Muscle layer of duodenum (tissue), 2 donors: ENCODE data around the gene CFAP410.

Experiments
- H3K27ac ChIP-seq: one replicate; pipeline ENCODE4 v1.7.0; 2013; ENCODE audit warnings: mild to moderate bottlenecking, low read length
- H3K27me3 ChIP-seq: one replicate; pipeline ENCODE4 v1.7.0; 2013; ENCODE audit warnings: low read depth, mild to moderate bottlenecking, control low read depth, low read length
- H3K36me3 ChIP-seq, 2 donors: one replicate each; pipeline ENCODE4 v1.7.0; 2013; ENCODE audit warnings: low read length in 2 of 2, control low read depth in 1 of 2, mild to moderate bottlenecking in 1 of 2; ENCODE audit not compliant: insufficient read depth in 2 of 2, control insufficient read depth in 1 of 2
- H3K4me1 ChIP-seq, 2 donors: one replicate each; pipeline ENCODE4 v1.7.0; 2013; ENCODE audit warnings: low read length in 2 of 2, mild to moderate bottlenecking in 2 of 2, control low read depth in 1 of 2, moderate library complexity in 1 of 2; ENCODE audit not compliant: insufficient read depth in 2 of 2, control insufficient read depth in 1 of 2
- H3K4me3 ChIP-seq, 2 donors: one replicate each; pipeline ENCODE4 v1.7.0; 2013; ENCODE audit warnings: low read length in 2 of 2, low read depth in 1 of 2, mild to moderate bottlenecking in 1 of 2
- H3K9me3 ChIP-seq, 2 donors: one replicate each; pipeline ENCODE4 v1.7.0; 2013; ENCODE audit warnings: low read length in 2 of 2, control low read depth in 1 of 2, mild to moderate bottlenecking in 1 of 2; ENCODE audit not compliant: control insufficient read depth in 1 of 2
- donor health status: healthy.

Gene CFAP410

DNA sequence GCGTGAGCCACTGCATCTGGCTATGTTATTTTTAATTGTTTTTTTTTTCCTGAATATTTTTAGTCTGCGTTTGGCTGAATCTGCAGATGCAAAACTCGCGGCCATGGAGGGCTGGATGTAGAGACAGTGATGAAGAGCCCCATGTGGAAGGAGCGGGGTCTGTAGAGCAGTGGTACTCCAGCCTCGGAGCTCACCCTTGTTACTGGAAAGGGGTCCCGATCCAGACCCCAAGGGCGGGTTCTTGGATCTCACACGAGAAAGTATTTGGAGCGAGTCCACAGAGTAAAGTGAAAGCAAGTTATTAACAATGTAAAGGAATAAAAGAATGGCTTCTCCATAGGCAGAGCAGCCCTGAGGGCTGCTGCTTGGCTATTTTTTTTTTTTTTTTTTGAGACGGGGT lies 17.0 kb upstream of the CFAP410 start:
- H3K36me3 ChIP-seq = no peaks in the 10 kb centered on the region
- no peaks in the 10 kb centered on the region for H3K27me3 ChIP-seq
- H3K4me3 ChIP-seq = no peak overlapping the region
- H3K4me1 ChIP-seq = peaks cover 0 to 9% of the 10 kb centered on the region in 2 donors
- no peaks in the 10 kb centered on the region for H3K9me3 ChIP-seq
- no peak overlapping the region for H3K27ac ChIP-seq

DNA sequence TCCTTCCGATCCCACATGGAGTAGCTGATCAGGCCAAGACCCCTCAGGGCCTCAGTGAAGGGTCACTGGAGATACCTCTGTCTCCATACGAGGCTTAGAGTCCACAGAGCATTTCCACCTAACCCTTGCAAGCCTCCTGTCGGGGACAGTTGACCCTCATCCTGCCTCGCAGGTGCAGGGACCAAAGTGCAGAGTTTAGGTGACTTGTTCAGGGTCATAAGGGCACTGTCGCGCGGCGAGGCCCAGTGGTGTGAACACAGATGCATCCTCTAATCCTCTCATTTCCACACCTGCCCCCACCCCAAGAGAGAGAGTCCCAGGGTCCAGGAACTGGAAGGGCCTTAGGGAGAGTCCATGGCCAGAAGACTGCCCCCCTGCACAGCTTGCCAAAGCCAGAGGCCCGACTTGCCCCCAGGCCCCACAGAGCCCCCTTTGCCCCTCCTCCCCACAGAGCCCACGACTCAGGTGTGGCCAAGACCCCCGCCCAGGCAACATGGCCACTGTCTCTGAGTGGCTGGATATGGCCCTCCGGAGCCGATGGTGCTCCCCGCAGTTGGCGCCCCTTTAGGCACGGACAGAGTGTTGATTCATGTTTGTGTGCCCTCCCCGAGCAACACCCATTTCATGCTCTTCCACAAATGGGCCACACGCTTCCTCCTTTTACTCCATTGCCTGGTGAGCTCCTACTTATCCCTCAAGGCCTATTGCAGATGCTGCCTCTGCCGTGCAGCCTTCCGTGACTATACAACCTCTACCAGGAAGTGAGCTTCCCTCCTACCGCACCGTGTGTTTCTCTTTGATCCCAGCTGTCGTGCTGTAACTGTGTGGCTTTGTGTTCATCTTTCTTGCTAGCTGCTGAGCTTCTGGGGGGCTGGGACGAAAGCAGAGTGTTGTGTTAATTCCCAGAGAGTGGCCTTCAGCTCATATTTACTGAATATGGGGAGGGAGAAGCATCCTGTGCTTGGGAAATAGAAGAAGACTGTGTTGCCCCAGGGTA lies 15.9 kb upstream of the CFAP410 start:
- Histone ChIP-seq H3K4me1 (peaks cover 0 to 13% of the 10 kb centered on the region in 2 donors), H3K27me3 (no peaks in the 10 kb centered on the region), H3K27ac (no peak overlapping the region), H3K4me3 (peak overlapping the region; percentile 33 to 38), H3K9me3 (no peaks in the 10 kb centered on the region), H3K36me3 (no peaks in the 10 kb centered on the region)

DNA sequence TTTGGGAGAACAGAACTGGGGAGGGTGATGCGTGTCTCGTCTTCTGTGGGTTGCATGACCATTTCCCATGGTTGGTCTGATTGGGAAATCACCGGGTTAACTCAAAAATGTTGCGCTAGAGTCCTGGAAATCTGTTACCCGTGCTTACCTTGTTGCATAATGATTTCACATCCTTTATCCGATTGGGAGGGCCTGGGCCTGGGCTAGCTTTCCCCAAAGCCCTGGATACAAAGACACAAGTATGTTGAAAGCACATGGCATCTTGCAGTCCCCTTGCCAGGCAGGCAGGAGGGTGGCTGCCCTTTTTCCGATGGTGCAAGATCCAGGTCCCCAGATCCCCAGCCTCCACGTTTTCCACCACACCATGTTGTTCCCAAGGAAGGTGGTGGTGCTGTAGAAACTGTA lies 14.8 kb upstream of the CFAP410 start:
- H3K36me3 ChIP-seq = no peaks in the 10 kb centered on the region
- H3K27me3 ChIP-seq = no peaks in the 10 kb centered on the region
- peak overlapping the region; percentile 33 to 38 for H3K4me3 ChIP-seq
- no peaks in the 10 kb centered on the region for H3K9me3 ChIP-seq
- peak overlapping the region; percentile 8 for H3K27ac ChIP-seq
- peaks cover 0 to 13% of the 10 kb centered on the region in 2 donors for H3K4me1 ChIP-seq

DNA sequence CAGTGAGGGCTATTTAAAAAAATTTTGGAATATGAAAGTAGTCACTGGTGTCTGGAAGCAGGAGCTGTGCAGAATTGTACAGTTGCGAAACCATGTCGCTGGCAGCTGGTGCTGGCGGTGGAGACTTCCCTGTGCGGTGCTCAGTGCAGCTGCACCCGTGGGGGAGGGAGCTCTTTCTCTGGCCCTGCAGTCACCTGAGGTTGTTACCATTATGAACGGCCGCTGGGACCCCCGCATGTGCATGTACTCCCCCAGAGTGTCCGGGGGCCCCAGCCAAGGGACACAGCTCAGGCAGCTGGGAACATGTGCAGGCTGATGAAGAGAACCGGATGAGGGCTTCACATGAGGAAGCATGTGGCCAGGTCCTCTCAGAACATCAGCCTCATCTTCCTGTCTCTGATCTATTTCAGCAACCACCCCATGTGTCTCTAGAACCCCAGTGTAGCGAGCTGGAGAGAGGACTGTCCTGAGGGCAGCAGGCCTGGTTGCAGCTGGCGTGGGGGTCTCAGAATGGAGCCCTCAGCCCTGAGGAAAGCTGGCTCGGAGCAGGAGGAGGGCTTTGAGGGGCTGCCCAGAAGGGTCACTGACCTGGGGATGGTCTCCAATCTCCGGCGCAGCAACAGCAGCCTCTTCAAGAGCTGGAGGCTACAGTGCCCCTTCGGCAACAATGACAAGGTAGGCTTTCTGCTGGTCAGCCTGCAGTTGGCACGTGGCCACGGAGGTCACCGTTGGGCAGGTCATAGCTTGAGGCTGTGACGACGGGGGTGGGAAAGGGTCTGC lies 14.2 kb upstream of the CFAP410 start, which contains the start of gene TRPM2:
Gene TRPM2, plus strand, starts transcription at position 431 of the 780 bp plus-strand sequence. Its CDS starts 80 bp downstream, at position 511.
- Histone ChIP-seq H3K9me3 (no peaks in the 10 kb centered on the region), H3K4me3 (peak within 1 kb of the TSS; percentile 33 to 38), H3K27me3 (no peaks in the 10 kb centered on the region), H3K36me3 (no peaks in the 10 kb centered on the region), H3K4me1 (peaks cover 0 to 13% of the 10 kb centered on the region in 2 donors), H3K27ac (peak within 1 kb of the TSS; percentile 8)

DNA sequence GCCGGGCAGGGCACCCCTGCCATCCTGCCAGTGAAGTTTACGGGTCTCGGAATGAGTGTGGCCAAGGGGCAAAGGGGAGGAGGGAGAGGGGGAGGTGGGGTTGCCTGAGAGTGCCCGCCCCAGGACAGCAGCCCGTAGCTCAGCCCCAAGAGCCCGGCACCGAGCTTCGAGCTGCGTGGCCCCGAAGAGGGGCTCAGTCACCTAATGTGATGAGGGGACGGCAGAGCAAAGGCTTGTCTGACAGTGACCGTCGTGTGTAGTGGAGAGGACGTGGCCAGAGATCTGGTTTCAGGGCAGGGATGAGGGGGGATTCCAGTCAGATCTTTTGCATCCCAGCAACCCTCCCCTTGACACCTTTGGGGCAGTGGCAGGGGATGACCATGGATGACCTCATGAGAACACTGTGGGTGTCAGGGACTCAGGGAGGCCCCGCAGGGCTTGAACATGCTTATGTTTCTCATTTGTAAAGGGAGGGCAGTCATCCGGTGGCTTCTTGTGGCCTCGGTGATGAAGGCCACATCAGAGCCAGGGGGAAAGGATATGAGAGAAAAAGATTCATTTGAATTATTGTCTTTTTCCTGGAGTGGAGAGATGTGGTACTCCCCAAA lies 13.2 kb upstream of the CFAP410 start:
- H3K27me3 ChIP-seq = no peaks in the 10 kb centered on the region
- no peaks in the 10 kb centered on the region for H3K9me3 ChIP-seq
- H3K4me1 ChIP-seq = peaks cover 0 to 13% of the 10 kb centered on the region in 2 donors
- no peak overlapping the region for H3K4me3 ChIP-seq
- H3K27ac ChIP-seq = no peak overlapping the region
- H3K36me3 ChIP-seq = no peaks in the 10 kb centered on the region

DNA sequence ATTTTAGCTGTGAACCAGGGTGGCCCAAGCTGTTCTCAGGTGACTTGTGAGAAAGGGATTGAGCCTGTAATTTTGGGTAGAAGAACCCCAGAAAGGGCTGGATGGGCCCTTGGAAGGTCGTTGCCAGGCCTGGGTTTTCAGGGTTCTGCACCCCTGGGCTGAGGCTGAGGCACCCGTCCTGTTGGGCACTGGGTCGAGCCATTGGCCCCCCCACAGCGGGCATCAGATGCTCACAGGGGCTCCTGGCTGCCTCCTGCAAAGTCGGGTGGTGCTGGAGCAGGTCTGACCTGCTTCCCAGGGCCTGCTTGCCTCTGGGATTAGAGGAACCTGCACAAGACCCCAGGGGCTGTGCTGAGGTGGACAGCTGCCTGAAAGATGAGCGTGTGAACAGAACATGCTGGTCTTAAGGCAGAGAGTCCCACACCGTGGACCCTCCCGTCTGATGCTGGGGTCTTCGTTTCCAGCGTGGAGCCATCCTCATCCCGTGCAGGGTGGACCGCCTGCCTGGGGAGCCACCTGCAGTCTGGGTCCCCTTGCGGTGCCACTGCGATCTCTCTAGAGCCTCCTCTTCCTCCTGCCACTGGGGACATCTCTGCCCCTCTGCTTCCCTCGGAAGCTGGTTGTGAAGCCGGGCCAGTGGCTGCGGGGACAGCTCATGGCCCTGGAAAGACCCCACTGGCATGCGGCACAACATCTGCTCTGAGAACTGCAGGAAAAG lies 12.5 kb upstream of the CFAP410 start:
- Histone ChIP-seq H3K27me3 (no peaks in the 10 kb centered on the region), H3K4me1 (peaks cover 0 to 13% of the 10 kb centered on the region in 2 donors), H3K9me3 (no peaks in the 10 kb centered on the region), H3K4me3 (no peak overlapping the region), H3K27ac (no peak overlapping the region), H3K36me3 (no peaks in the 10 kb centered on the region)

DNA sequence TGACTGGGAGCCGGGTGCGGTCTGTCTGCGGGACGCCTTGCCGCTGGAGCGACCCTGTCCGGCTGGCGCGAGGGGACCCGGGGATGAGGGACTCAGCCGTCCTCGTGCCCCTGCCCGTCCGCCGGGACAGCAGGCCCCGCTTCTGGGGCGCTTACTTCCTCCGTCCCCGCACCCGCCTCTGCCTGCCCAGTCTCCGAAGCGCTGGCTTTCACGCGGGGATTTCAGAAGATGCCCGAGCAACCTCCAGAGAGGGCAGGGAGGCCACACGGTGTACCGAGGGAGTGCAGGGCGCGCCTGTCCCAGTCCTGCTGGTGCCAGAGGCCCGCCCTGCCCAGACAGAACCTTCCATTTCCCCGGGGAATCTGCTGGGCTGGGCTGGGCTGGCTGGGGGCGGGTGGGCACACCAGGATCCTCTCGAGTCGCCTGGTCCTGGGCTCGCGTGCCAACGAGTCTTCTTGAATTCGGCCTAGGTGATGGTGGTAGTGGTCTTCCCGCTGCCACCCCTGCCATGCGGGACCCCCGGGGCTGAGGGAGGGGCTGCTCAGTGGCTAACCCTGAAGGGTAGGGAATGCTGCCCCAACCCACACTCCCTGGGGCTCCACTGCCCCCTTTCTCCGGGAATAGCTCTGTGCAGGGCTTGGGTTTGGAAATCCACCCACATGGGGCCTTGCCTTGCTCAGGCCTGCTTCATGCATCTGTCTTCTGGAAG lies 11.7 kb upstream of the CFAP410 start:
- Histone ChIP-seq H3K27ac (no peak overlapping the region), H3K4me3 (no peak overlapping the region), H3K4me1 (peaks cover 0 to 13% of the 10 kb centered on the region in 2 donors), H3K9me3 (no peaks in the 10 kb centered on the region), H3K36me3 (no peaks in the 10 kb centered on the region), H3K27me3 (no peaks in the 10 kb centered on the region)

DNA sequence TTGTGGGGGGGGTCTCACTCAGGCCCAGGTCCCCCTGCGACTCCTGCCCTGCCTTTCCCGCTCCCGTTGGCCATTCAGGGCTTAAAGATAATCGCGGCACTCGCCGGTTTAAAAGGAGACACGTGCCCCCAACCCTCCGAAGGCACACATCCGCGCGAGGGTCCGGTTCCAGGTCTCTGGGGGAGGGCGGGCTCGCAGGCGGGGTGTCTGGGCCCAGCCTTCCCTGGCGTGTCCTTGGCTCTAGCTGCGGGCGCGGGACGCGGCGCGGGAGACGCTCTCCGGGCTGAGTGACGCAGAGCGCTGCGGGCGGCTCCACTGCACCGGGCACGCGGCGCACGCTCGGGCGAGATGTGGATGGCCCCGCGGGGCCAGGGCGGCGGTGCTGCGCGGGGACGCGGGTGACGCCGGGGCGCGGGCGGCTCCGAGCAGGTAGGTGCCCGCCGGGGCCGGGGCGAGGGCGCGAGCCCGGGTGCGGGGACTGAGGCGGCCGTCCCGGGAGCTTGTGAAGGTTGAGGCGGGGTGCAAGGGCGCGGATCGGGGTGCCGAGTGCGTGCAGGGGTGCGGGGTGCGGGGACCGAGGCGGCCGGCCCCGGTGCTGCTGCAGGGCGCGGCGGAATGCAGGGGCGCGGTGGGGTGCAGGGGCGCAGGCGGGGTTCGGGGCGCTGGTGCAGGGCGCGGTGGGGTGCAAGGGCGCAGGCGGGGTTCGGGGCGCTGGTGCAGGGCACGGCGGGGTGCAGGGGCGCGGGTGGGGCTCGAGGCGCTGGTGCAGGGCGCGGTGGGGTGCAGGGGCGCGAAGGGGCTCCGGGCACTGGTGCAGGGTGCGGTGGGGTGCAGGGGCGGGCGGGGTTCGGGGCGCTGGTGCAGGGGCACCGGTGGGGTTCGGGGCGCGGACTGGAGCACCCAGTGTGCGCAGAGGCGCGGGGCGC lies 10.9 kb upstream of the CFAP410 start:
- no peaks in the 10 kb centered on the region for H3K36me3 ChIP-seq
- peaks cover 0 to 13% of the 10 kb centered on the region in 2 donors for H3K4me1 ChIP-seq
- H3K4me3 ChIP-seq = no peak overlapping the region
- H3K9me3 ChIP-seq = no peaks in the 10 kb centered on the region
- H3K27ac ChIP-seq = no peak overlapping the region
- no peaks in the 10 kb centered on the region for H3K27me3 ChIP-seq

DNA sequence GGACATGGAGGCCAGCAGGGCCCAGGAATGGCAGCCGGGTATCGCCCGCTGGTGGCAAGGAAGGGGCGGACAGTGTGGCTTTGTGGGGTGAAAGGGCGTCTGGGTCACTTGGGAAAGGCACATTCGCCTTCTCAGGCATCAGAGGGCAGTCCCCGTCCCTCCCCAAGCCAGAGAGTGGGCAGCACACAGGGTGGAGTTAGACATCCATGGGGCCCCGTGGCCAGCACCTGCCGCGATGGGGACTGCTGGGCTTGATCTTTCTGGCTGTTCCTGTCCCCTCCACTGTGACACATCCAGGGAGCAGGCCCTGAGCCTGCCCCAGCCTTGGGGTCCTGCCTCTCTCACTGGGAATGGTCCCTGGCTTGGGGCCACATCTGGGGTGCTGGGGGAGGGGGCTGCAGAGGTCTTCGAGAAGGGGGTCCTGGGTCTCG lies 10.2 kb upstream of the CFAP410 start:
- peaks cover 0 to 13% of the 10 kb centered on the region in 2 donors for H3K4me1 ChIP-seq
- no peak overlapping the region for H3K27ac ChIP-seq
- no peaks in the 10 kb centered on the region for H3K36me3 ChIP-seq
- no peaks in the 10 kb centered on the region for H3K27me3 ChIP-seq
- no peak overlapping the region for H3K4me3 ChIP-seq
- no peaks in the 10 kb centered on the region for H3K9me3 ChIP-seq
